Neural crest cell (in vitro differentiated cells): Measurements from ENCODE around the gene RPL27A. TPM values are rescaled to one million over a fixed set of nuclear protein-coding genes. Genes with fewer than 3 reads are reported as not detected.

Experiments used
- DNase-seq: peaks from one replicate; pipeline ENCODE4 v3.0.0; 2021; ENCODE audit warnings: low read depth, mixed read lengths, low spot score
- H3K27ac Mint-ChIP-seq: one replicate; pipeline ENCODE4 v1.8.0; 2021; ENCODE audit warnings: mild to moderate bottlenecking, mixed read lengths; ENCODE audit not compliant: unreplicated experiment
- H3K27me3 Mint-ChIP-seq: 2 replicates; pipeline ENCODE4 v1.8.0; 2021; ENCODE audit warnings: low read depth, mild to moderate bottlenecking, mixed read lengths
- H3K36me3 Mint-ChIP-seq: 2 replicates; pipeline ENCODE4 v1.8.0; 2021; ENCODE audit warnings: low read depth, mild to moderate bottlenecking, mixed read lengths
- H3K4me1 Mint-ChIP-seq: 2 replicates; pipeline ENCODE4 v1.8.0; 2021; ENCODE audit warnings: mixed read lengths
- H3K4me3 Mint-ChIP-seq: one replicate; pipeline ENCODE4 v1.8.0; 2021; ENCODE audit warnings: mild to moderate bottlenecking, mixed read lengths
- H3K9me3 Mint-ChIP-seq: 2 replicates; pipeline ENCODE4 v1.8.0; 2021; ENCODE audit warnings: mixed read lengths
- CTCF ChIP-seq: fragments of 200-600 bp; sonication (generic); conservative IDR thresholded peaks from 2 replicates; pipeline ENCODE4 v1.5.0; 2021; ENCODE audit warnings: antibody characterized with exemption, mild to moderate bottlenecking
- total RNA-seq: library from RNA; stranded (reverse); gene quantifications from 2 replicates; pipeline ENCODE4 v1.2.1, GENCODE V29; 2021

Gene RPL27A
- total RNA-seq, 1 donor from 2014 or later: 711 TPM

DNA sequence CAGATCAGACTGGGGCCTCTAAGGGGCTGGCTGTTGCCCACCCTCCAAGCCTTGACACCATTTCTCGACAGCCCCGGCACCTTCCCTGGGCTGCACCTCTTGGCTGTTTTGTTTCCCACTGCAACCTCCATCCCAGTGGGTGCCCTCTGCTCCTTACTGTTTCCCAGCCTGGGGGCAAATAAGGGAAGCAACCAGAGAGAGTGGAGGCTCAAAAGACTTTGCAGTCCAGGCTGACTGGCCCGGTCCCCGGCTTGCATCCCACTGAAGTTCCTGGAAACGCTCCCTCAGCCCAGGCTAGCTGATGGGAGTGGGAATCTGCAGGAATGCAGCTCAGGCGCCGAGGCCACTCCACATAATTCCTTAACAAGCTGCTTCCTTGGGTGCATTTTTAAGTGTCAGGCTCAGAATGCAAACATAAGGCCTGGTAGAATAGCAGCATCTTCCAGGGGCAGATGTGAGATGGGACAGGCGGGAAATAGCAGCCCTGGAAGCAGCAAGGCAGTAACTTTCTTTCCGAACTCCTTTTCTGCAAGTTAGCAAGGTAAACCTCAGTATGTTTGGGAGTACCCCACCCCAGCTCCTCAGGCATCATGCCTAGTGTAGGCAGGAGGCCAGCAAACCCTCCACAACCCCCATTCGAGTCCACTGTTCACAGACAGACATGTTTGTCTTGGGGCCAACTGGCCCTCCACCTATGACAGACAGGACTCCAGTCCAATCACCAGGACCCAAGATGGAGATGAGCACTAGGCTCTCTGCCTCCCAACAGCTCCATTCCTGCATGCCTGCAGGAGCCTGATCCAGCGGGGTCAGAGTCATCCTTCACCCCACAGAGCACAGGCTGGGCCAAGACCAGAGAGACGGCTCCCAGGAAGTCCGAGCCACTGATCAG lies 39.3 kb downstream of the RPL27A start:
- Mint-ChIP-seq H3K36me3 (peaks cover 7% of the 10 kb centered on the region), H3K4me3 (no peak overlapping the region), H3K27me3 (no peaks in the 10 kb centered on the region), H3K4me1 (peaks cover 32% of the 10 kb centered on the region), H3K27ac (peak overlapping the region; percentile 90), H3K9me3 (no peaks in the 10 kb centered on the region)
- TF ChIP-seq CTCF: no peak
- no peak for DNase-seq

DNA sequence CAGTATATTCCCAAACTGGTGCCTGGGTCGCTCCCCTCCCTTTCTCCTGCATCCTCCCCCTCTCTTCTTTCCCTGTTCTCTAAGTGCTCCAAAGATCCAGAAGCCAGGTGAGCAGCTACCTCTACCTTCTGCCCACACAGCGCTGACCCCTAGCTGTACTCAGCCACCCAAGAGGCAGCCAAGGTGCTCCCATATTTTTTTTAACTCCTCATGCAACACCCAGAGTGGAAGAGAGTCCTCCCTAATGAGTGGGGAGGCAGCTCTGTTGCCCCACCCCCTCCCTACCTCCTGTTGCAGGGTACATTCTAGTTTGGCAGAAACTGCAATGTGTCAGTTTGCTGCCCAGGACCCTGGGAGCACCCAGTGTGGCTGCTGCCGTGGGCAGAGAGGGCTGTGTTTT lies 40.2 kb downstream of the RPL27A start:
- peaks cover 23% of the 10 kb centered on the region for H3K4me1 Mint-ChIP-seq
- H3K36me3 Mint-ChIP-seq: peaks cover 3% of the 10 kb centered on the region
- H3K27ac Mint-ChIP-seq: no peak overlapping the region
- no peak overlapping the region for H3K4me3 Mint-ChIP-seq
- TF ChIP-seq CTCF: no peak
- no peaks in the 10 kb centered on the region for H3K9me3 Mint-ChIP-seq
- DNase-seq: no peak
- H3K27me3 Mint-ChIP-seq: no peaks in the 10 kb centered on the region

- Mint-ChIP-seq H3K27me3 (no peaks in the 10 kb centered on the region), H3K9me3 (no peaks in the 10 kb centered on the region), H3K27ac (no peak overlapping the region), H3K4me1 (peaks cover 17% of the 10 kb centered on the region), H3K36me3 (peaks cover 3% of the 10 kb centered on the region), H3K4me3 (no peak overlapping the region)
- no peak for DNase-seq
- no peak for TF ChIP-seq CTCF
These were observed 41.1 kb downstream of the RPL27A start for GRCh38 chr11:8723711-8724110.

DNA sequence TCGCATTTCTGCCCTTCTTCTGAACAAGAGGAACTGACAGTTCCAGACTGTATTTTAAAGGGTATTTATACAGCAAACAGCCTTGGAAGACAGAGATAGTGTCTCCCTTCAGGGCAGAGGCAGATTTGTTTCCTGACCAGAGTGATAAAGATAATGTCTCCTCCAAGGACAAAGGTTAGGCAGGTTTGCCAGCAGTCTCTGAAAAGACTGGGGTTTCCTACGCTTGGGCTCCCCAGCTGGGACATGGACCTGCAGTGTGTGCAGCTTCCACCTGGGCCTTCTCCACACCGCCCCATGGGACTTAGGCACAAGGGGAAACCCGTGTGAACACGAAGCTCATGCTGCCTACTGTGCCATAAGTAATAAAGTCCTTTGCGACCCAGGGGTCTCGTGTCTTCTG lies 42.1 kb downstream of the RPL27A start:
- Mint-ChIP-seq H3K9me3 (no peaks in the 10 kb centered on the region), H3K27ac (no peak overlapping the region), H3K36me3 (peaks cover 6% of the 10 kb centered on the region), H3K4me3 (no peak overlapping the region), H3K4me1 (peaks cover 11% of the 10 kb centered on the region), H3K27me3 (no peaks in the 10 kb centered on the region)
- no peak for TF ChIP-seq CTCF
- DNase-seq: no peak

DNA sequence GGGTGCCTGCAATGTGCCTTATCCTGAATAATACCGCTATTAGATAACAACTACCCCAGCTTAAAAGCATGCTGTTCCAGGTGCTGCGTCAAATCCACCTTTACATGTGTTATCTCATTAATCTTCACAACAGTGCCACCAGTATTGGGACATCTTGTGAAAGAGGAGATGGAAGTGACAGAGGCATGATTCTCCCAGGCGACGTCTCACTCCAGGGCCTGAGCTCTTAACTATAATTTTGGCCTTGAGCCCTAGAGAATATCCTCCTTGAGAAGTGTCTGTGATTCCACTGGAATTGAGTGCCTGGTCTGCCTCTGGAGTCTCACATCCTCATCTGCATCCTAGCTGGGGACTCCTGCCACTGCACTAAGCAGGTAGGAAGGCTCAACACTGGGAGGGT lies 43.8 kb downstream of the RPL27A start:
- Mint-ChIP-seq H3K36me3 (peaks cover 7% of the 10 kb centered on the region), H3K27me3 (no peaks in the 10 kb centered on the region), H3K27ac (peak overlapping the region; percentile 57)

More for the DNA sequence above, 43.8 kb downstream of the RPL27A start:
- DNase-seq: no peak
- no peak for TF ChIP-seq CTCF
- no peaks in the 10 kb centered on the region for H3K9me3 Mint-ChIP-seq
- H3K4me3 Mint-ChIP-seq: no peak overlapping the region
- peaks cover 8% of the 10 kb centered on the region for H3K4me1 Mint-ChIP-seq
